ENCODE results near the gene INHBA.

DNA sequence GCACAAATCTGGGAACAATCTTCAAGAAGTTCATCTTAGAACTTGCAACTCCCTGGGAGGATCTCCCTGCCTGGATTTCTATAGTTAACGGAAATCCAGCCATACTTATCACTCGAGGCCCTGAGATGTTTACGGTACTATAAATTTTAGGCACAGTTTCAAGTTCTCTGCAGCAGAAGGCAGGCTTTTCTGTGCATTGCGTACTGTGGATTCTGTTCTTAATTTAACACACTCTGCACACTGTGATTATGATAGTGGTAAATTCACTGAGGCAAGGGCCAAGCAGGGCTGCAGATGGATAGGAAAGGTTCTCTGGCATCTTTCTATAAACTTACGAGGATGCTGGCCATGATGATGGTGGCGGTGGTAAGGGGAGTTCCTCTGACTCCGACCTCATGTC, 10.6 kb downstream of the INHBA start:
- TF ChIP-seq, protein P1, sequence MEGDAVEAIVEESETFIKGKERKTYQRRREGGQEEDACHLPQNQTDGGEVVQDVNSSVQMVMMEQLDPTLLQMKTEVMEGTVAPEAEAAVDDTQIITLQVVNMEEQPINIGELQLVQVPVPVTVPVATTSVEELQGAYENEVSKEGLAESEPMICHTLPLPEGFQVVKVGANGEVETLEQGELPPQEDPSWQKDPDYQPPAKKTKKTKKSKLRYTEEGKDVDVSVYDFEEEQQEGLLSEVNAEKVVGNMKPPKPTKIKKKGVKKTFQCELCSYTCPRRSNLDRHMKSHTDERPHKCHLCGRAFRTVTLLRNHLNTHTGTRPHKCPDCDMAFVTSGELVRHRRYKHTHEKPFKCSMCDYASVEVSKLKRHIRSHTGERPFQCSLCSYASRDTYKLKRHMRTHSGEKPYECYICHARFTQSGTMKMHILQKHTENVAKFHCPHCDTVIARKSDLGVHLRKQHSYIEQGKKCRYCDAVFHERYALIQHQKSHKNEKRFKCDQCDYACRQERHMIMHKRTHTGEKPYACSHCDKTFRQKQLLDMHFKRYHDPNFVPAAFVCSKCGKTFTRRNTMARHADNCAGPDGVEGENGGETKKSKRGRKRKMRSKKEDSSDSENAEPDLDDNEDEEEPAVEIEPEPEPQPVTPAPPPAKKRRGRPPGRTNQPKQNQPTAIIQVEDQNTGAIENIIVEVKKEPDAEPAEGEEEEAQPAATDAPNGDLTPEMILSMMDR (IDR thresholded peaks at IDR 0.05) = no peak
- no peak for TF ChIP-seq POLR2A (IDR thresholded peaks at IDR 0.05)
